SK-N-SH (cell line): ENCODE measurements around the gene ALG6.

Source experiments
- CTCF ChIP-seq: fragments of 200-600 bp; sonication (generic); IDR thresholded peaks from 2 replicates; pipeline ENCODE4 v1.6.1; 2017; ENCODE audit warnings: antibody characterized with exemption, mild to moderate bottlenecking, moderate library complexity
- POLR2AphosphoS5 ChIP-seq: IDR thresholded peaks from 2 replicates; pipeline ENCODE4 v1.6.1; 2012; ENCODE audit warnings: low read depth, low read length
- RCOR1 ChIP-seq: fragments of 150-350 bp; IDR thresholded peaks from 2 replicates; pipeline ENCODE4 v1.6.1; 2017; ENCODE audit warnings: antibody characterized with exemption, low read length

DNA sequence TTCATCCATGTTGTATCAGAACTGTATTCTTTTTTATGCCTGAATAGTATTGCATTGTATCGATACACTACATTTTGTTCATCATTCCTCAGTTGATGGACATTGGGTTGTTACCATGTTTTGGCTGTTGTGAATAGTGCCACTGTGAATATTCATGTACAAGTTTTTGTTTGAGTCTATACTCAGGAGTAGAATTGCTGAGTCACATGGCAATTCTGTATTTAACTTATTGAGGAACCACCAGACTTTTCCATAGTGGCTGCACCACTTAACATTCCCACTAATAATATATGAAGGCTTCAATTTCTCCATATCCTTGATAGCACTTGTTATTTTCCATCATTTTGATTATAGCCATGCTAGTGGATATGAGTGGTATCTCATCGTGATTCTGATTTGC lies 56.2 kb downstream of the ALG6 start:
- TF ChIP-seq POLR2AphosphoS5 (no peak), CTCF (no peak), RCOR1 (no peak)
